Measurements from ENCODE around the gene NAP1L5.

GRCh38 chr4:88649716-88650115 lies 47.9 kb downstream of the NAP1L5 start:
- TF ChIP-seq CTCF (IDR thresholded peaks at IDR 0.05 in 2 of 3, conservative IDR thresholded peaks at IDR 0.05 in 1 of 3; ENCODE audit: borderline replicate concordance in 1 of 3, insufficient read depth in 1 of 3, low read depth in 2 of 3, low read length in 2 of 3) (no peak), POLR2A (IDR thresholded peaks at IDR 0.05; ENCODE audit: borderline replicate concordance, extremely low read depth, insufficient read depth, insufficient read length) (no peak), ZBTB33 (IDR thresholded peaks at IDR 0.05; ENCODE audit: extremely low read depth, insufficient replicate concordance, low read length) (no peak), EZH2 (IDR thresholded peaks at IDR 0.05) (no peak), CEBPB (IDR thresholded peaks at IDR 0.05; ENCODE audit: low read depth) (no peak), ATF3 (IDR thresholded peaks at IDR 0.05) (no peak), RAD21 (IDR thresholded peaks at IDR 0.05; ENCODE audit: low read depth) (no peak), SIN3A (IDR thresholded peaks at IDR 0.05; ENCODE audit: low read depth) (no peak), REST (IDR thresholded peaks at IDR 0.05; ENCODE audit: low read depth) (no peak), EZH2phosphoT487 (IDR thresholded peaks at IDR 0.05; ENCODE audit: borderline replicate concordance) (no peak), ZNF274 (IDR thresholded peaks at IDR 0.05; ENCODE audit: low read depth, low read length) (no peak), POLR2AphosphoS5 (IDR thresholded peaks at IDR 0.05; ENCODE audit: low read depth, low read length) (no peak)

All from HCT116 (cell line).